ENCODE results near the gene FBXW12. TPM values are rescaled to one million over a fixed set of nuclear protein-coding genes. Genes with fewer than 3 reads are reported as not detected.

The FBXW12 gene
- total RNA-seq: under 0.01 TPM in 1 of 2 replicates, not detected in the other

GRCh38 chr3:48371651-48372376 is at the start of gene FBXW12:
TSS of gene FBXW12 (plus strand) at chr3:48372219. CDS start at chr3:48372768, 549 bp downstream.

GRCh38 chr3:48333346-48334245 is 38.4 kb upstream of the FBXW12 start, which contains the start of gene SPINK8:
TSS of gene SPINK8 (minus strand) at chr3:48333661. CDS start at chr3:48328341, 5,320 bp downstream.

GRCh38 chr3:48429960-48430707 is 58.1 kb downstream of the FBXW12 start, which contains the start of gene PLXNB1:
TSS of gene PLXNB1 (minus strand) at chr3:48430086. CDS start at chr3:48424611, 5,475 bp downstream.

GRCh38 chr3:48439820-48440589 is 68.0 kb downstream of the FBXW12 start, which contains the start of the genes CCDC51 and TMA7:
TSS of gene CCDC51 (minus strand) at chr3:48440119. CDS start at chr3:48435128, 4,991 bp downstream.
TSS of gene TMA7 (plus strand) at chr3:48440257. CDS start at chr3:48440297, 40 bp downstream.

Small RNA genes lying within 50 kb of the gene (small RNA-seq; reads per million reads assigned to genes)
- gene RN7SL321P: not detected

Other genes with a start within 250 kb of the FBXW12 start
- 5.1 and 12.0 TPM in 2 replicates for gene CDC25A, start 183.8 kb upstream of the FBXW12 start, total RNA-seq
- not detected in 2 replicates for gene CAMP, start 148.7 kb upstream of the FBXW12 start, total RNA-seq
- gene ZNF589, start 131.1 kb upstream of the FBXW12 start, total RNA-seq: 1.5 and 3.9 TPM in 2 replicates
- gene NME6, start 70.9 kb upstream of the FBXW12 start, total RNA-seq: 48.5 and 49.5 TPM in 2 replicates
- gene SPINK8, start 38.6 kb upstream of the FBXW12 start, total RNA-seq: not detected in 2 replicates
- gene PLXNB1, start 57.9 kb downstream of the FBXW12 start, total RNA-seq: 52.4 and 100 TPM in 2 replicates
- 20.4 and 28.6 TPM in 2 replicates for gene CCDC51, start 67.9 kb downstream of the FBXW12 start, total RNA-seq
- gene TMA7, start 68.0 kb downstream of the FBXW12 start, total RNA-seq: 123 and 182 TPM in 2 replicates
- gene ATRIP, start 74.5 kb downstream of the FBXW12 start, total RNA-seq: 5.7 and 7.1 TPM in 2 replicates
- 93.0 and 94.6 TPM in 2 replicates for gene SHISA5, start 132.0 kb downstream of the FBXW12 start, total RNA-seq
- 87.2 and 116 TPM in 2 replicates for gene PFKFB4, start 184.6 kb downstream of the FBXW12 start, total RNA-seq
- 61.6 and 106 TPM in 2 replicates for gene UCN2, start 191.6 kb downstream of the FBXW12 start, total RNA-seq
- gene COL7A1, start 223.1 kb downstream of the FBXW12 start, total RNA-seq: 678 and 886 TPM in 2 replicates
- gene UQCRC1, start 237.4 kb downstream of the FBXW12 start, total RNA-seq: 380 and 765 TPM in 2 replicates
- 0.39 TPM in 1 of 2 replicates, not detected in the other for gene TMEM89, start 249.6 kb downstream of the FBXW12 start, total RNA-seq